HG03039 (cell line): Measurements from ENCODE around the gene LASP1NB.
"Not testable (repeated sequence)": the region's sequence is repeated elsewhere in the genome, so short reads cannot be mapped to it uniquely, and the experiment has no call there.

Experiments
- ATAC-seq: cut with Tn5 transposase; IDR thresholded peaks from one replicate; pipeline ENCODE4 v1.9.1; 2021; ENCODE audit warnings: mild to moderate bottlenecking, moderate library complexity; ENCODE audit not compliant: unreplicated experiment

The LASP1NB gene

GRCh38 chr17:38959508-38959907 is 34.1 kb downstream of the LASP1NB start:
- ATAC-seq: no peak

- no peak for ATAC-seq
These were observed 35.0 kb downstream of the LASP1NB start for GRCh38 chr17:38960402-38960801.

- no peak for ATAC-seq
These were observed 36.0 kb downstream of the LASP1NB start for GRCh38 chr17:38961413-38961812.

GRCh38 chr17:38967290-38967738 is 41.9 kb downstream of the LASP1NB start, which contains the start of gene FBXO47:
TSS of gene FBXO47 (minus strand) at chr17:38967403. CDS start at chr17:38963025, 4,378 bp downstream.
- no peak for ATAC-seq

- ATAC-seq: no peak
These were observed 43.9 kb downstream of the LASP1NB start for GRCh38 chr17:38969281-38969680.

- ATAC-seq: no peak
These were observed 44.7 kb downstream of the LASP1NB start for GRCh38 chr17:38970128-38970527.

GRCh38 chr17:38970804-38971203 is 45.4 kb downstream of the LASP1NB start:
- ATAC-seq: no peak

GRCh38 chr17:38976187-38976551 is 50.8 kb downstream of the LASP1NB start:
- not testable (repeated sequence) for ATAC-seq

- no peak for ATAC-seq
These were observed 52.8 kb downstream of the LASP1NB start for GRCh38 chr17:38978180-38978579.
